BLaER1 treated with 17β-estradiol and CSF1 and Interleukin-3, amounts not matched to agents 10 nM and 100 nM (cell line): ENCODE data around the gene FARSB.
"Not testable (repeated sequence)": the region's sequence is repeated elsewhere in the genome, so short reads cannot be mapped to it uniquely, and the experiment has no call there.

Experiments used
- H3K27ac ChIP-seq, 11 experiments: shearing (Covaris generic); formaldehyde crosslinking; 2 replicates each; pipeline ENCODE4 v1.8.1; 2022
- H3K27me3 ChIP-seq, 11 experiments: shearing (Covaris generic); formaldehyde crosslinking; 2 replicates each; pipeline ENCODE4 v1.8.1; 2022
- H3K36me3 ChIP-seq, 11 experiments: shearing (Covaris generic); formaldehyde crosslinking; 2 replicates each; pipeline ENCODE4 v1.8.1; 2022
- H3K4me1 ChIP-seq, 10 experiments: shearing (Covaris generic); formaldehyde crosslinking; 2 replicates each; pipeline ENCODE4 v1.8.1; 2022
- H3K4me2 ChIP-seq, 11 experiments: shearing (Covaris generic); formaldehyde crosslinking; 2 replicates each; pipeline ENCODE4 v1.8.1; 2022
- H3K4me3 ChIP-seq, 10 experiments: shearing (Covaris generic); formaldehyde crosslinking; 2 replicates each; pipeline ENCODE4 v1.8.1; 2022
- H3K9ac ChIP-seq, 11 experiments: shearing (Covaris generic); formaldehyde crosslinking; 2 replicates each; pipeline ENCODE4 v1.8.1; 2022
- H3K9me3 ChIP-seq, 11 experiments: shearing (Covaris generic); formaldehyde crosslinking; replicated peaks in 1 of 11; 2 replicates each; pipeline ENCODE4 v1.8.1; 2022
- H4K20me1 ChIP-seq, 11 experiments: shearing (Covaris generic); formaldehyde crosslinking; 2 replicates each; pipeline ENCODE4 v1.8.1; 2022
- Cebpa-rat ChIP-seq, 11 experiments: shearing (Covaris generic); IDR thresholded peaks; 2 replicates each; pipeline ENCODE4 v1.8.1; 2022

FARSB gene

GRCh38 chr2:222655787-222656525, at the start of gene FARSB:
Gene FARSB (minus strand): TSS chr2:222656092. CDS start chr2:222656073, 19 bp downstream.
- peaks cover 0 to 27% (median 16%) of the 10 kb centered on the region in 11 experiments; a peak in 12 of 22 replicates for H4K20me1 ChIP-seq
- H3K27ac ChIP-seq, result peak within 1 kb of the TSS; percentile 93 to 100 (median 99)
- peak within 1 kb of the TSS; percentile 81 to 96 (median 90) for H3K4me3 ChIP-seq
- H3K9ac ChIP-seq, result peak within 1 kb of the TSS; percentile 91 to 99 (median 98)
- H3K36me3 ChIP-seq, result peaks cover 0 to 32% (median 10%) of the 10 kb centered on the region in 11 experiments; a peak in 9 of 22 replicates
- H3K4me2 ChIP-seq, result peak within 1 kb of the TSS; percentile 82 to 95 (median 92)
- no peaks in the 10 kb centered on the region for H3K27me3 ChIP-seq
- no peak for TF ChIP-seq Cebpa-rat (IDR thresholded peaks at IDR 0.05)
- H3K9me3 ChIP-seq, result no peaks in the 10 kb centered on the region
- peaks cover 29 to 39% (median 33%) of the 10 kb centered on the region in 10 experiments for H3K4me1 ChIP-seq

- no peaks in the 10 kb centered on the region for H4K20me1 ChIP-seq
- no peak overlapping the region for H3K9ac ChIP-seq
- no peaks in the 10 kb centered on the region for H3K27me3 ChIP-seq
- H3K4me1 ChIP-seq, result peaks cover 12 to 22% (median 15%) of the 10 kb centered on the region in 10 experiments
- no peak overlapping the region for H3K4me2 ChIP-seq
- H3K4me3 ChIP-seq, result no peak overlapping the region
- no peaks in the 10 kb centered on the region for H3K36me3 ChIP-seq
- no peaks in the 10 kb centered on the region for H3K9me3 ChIP-seq
- TF ChIP-seq Cebpa-rat (IDR thresholded peaks at IDR 0.05), result no peak
- H3K27ac ChIP-seq, result no peak overlapping the region
These were observed 48.0 kb upstream of the FARSB start for GRCh38 chr2:222703886-222704285.

DNA sequence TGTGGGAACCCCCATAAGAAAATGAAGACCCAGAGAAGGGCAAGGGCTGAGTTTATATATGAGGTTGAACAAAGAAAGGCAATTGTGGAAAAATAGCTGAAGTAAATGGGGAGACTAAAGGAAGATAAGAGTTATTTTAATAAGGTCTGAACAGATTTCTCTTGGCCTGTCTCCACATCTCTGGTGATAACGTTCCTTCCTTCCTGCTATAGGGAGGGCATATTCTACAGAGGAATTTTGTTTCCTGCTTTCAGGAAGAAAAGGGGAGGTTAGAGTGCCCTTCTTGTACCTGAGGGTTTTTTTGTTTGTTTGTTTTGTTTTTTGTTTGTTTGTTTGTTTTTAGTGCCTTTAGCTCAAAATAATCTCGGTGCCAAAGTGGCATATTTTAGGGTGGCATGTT, 47.2 kb upstream of the FARSB start:
- Histone ChIP-seq H3K4me1 (peaks cover 9 to 17% (median 13%) of the 10 kb centered on the region in 10 experiments; a peak in 19 of 20 replicates), H3K27me3 (no peaks in the 10 kb centered on the region), H3K4me2 (no peak overlapping the region), H3K9ac (no peak overlapping the region), H3K4me3 (no peak overlapping the region), H3K27ac (no peak overlapping the region), H3K9me3 (no peaks in the 10 kb centered on the region), H3K36me3 (no peaks in the 10 kb centered on the region), H4K20me1 (no peaks in the 10 kb centered on the region)
- no peak for TF ChIP-seq Cebpa-rat (IDR thresholded peaks at IDR 0.05)

GRCh38 chr2:222701721-222702131, 45.8 kb upstream of the FARSB start:
- H3K9ac ChIP-seq, result no peak overlapping the region
- no peaks in the 10 kb centered on the region for H4K20me1 ChIP-seq
- H3K4me3 ChIP-seq, result no peak overlapping the region
- H3K9me3 ChIP-seq, result no peaks in the 10 kb centered on the region
- no peak for TF ChIP-seq Cebpa-rat (IDR thresholded peaks at IDR 0.05)
- H3K4me2 ChIP-seq, result peak overlapping the region in 3 of 11 experiments; percentile 4 to 17 (median 7); a peak in 1 of 22 replicates
- no peak overlapping the region for H3K27ac ChIP-seq
- H3K36me3 ChIP-seq, result no peaks in the 10 kb centered on the region
- peaks cover 0 to 5% (median 2%) of the 10 kb centered on the region in 10 experiments; a peak in 5 of 20 replicates for H3K4me1 ChIP-seq
- H3K27me3 ChIP-seq, result no peaks in the 10 kb centered on the region

DNA sequence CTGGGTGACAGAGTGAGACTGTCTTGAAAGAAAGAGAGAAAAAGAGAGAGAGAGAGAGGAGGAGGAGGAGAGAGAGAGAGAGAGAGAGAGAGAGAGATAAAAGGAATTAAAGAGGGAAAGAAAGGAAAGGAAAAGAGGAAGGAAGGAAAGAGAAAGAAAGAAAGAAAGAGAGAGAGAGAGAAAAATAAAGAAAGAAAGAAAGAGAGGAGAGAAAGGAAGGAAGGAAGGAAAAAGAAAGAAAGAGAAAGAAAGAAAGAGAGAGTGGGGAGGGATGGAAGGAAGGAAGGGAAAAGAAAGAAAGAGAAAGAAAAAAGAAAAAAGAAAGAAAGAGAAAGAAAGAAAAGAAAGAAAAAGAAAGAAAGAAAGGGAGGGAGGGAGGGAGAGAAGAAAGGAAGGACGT, 45.3 kb upstream of the FARSB start:
- Histone ChIP-seq H3K4me2 (no peak overlapping the region), H3K9ac (no peak overlapping the region), H3K9me3 (no peaks in the 10 kb centered on the region), H3K27ac (no peak overlapping the region), H3K27me3 (no peaks in the 10 kb centered on the region), H3K4me3 (no peak overlapping the region), H3K4me1 (peaks cover 0 to 4% (median 0%) of the 10 kb centered on the region in 10 experiments; a peak in 2 of 20 replicates), H4K20me1 (no peaks in the 10 kb centered on the region), H3K36me3 (no peaks in the 10 kb centered on the region)
- TF ChIP-seq Cebpa-rat (IDR thresholded peaks at IDR 0.05), result no peak

DNA sequence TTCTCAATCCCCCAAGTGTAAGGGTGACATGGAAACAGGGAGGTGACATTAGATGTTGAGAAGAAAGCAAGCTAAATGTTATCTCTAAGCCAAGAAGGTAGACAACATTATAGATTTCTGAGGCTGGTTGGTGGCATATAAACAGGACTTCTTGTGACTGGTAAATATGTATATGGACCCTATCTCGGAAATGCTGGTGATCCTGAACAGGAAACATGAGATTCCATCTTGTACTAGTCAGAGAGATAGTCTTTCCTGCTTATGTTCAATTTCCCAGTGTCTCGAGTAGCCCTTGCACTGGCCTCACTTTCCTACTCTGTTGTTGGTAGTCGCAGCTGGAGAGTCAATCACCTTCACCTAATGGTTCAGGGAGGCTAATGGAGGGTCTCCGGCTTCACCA, 42.4 kb upstream of the FARSB start:
- Histone ChIP-seq H3K4me2 (no peak overlapping the region), H3K27ac (no peak overlapping the region), H4K20me1 (no peaks in the 10 kb centered on the region), H3K36me3 (no peaks in the 10 kb centered on the region), H3K27me3 (no peaks in the 10 kb centered on the region), H3K9ac (no peak overlapping the region), H3K4me1 (peaks cover 0 to 6% (median 0%) of the 10 kb centered on the region in 10 experiments; a peak in 2 of 20 replicates), H3K4me3 (no peak overlapping the region), H3K9me3 (no peaks in the 10 kb centered on the region)
- no peak for TF ChIP-seq Cebpa-rat (IDR thresholded peaks at IDR 0.05)

GRCh38 chr2:222693837-222694236, 37.9 kb upstream of the FARSB start:
- H3K9ac ChIP-seq, result no peak overlapping the region
- no peaks in the 10 kb centered on the region for H3K36me3 ChIP-seq

DNA sequence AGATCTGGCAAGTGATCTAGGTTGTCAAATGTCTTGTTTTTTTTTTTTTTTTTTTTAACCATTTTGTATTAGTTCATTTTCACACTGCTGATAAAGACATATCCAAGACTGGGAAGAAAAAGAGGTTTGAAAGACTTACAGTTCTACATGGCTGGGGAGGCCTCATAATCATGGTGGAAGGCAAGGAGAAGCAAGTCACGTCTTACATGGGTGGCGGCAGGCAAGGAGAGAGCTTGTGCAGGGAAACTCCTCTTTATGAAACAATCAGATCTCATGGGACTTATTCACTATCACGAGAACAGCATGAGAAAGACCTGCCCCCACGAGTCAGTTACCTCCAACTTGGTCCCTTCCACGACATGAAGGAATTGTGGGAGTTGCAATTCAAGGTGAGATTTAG, 37.5 kb upstream of the FARSB start:
- not testable (repeated sequence) for H3K36me3 ChIP-seq, H3K9me3 ChIP-seq, H3K27me3 ChIP-seq, H3K4me2 ChIP-seq, H4K20me1 ChIP-seq, H3K27ac ChIP-seq, H3K4me3 ChIP-seq, H3K9ac ChIP-seq
- H3K4me1 ChIP-seq, result peaks cover 0 to 25% (median 7%) of the 10 kb centered on the region in 10 experiments; a peak in 11 of 20 replicates

More at GRCh38 chr2:222693837-222694236, 37.9 kb upstream of the FARSB start:
- Histone ChIP-seq H3K9me3 (no peaks in the 10 kb centered on the region), H3K4me1 (peaks cover 0 to 22% (median 7%) of the 10 kb centered on the region in 10 experiments; a peak in 11 of 20 replicates), H3K27ac (no peak overlapping the region), H3K4me2 (no peak overlapping the region), H3K27me3 (no peaks in the 10 kb centered on the region), H4K20me1 (no peaks in the 10 kb centered on the region), H3K4me3 (no peak overlapping the region)
- no peak for TF ChIP-seq Cebpa-rat (IDR thresholded peaks at IDR 0.05)

- no peak overlapping the region for H3K27ac ChIP-seq
- 0 out of 22 replicates have a peak overlapping the region, but pooled peaks of 1 of the 11 experiments have one; percentile 6 for H3K4me2 ChIP-seq
- no peaks in the 10 kb centered on the region for H4K20me1 ChIP-seq
- no peaks in the 10 kb centered on the region for H3K27me3 ChIP-seq
- no peak overlapping the region for H3K4me3 ChIP-seq
- no peak overlapping the region for H3K9ac ChIP-seq
- no peaks in the 10 kb centered on the region for H3K36me3 ChIP-seq
- H3K4me1 ChIP-seq, result peaks cover 0 to 25% (median 7%) of the 10 kb centered on the region in 10 experiments; a peak in 11 of 20 replicates
- no peaks in the 10 kb centered on the region for H3K9me3 ChIP-seq
- no peak for TF ChIP-seq Cebpa-rat (IDR thresholded peaks at IDR 0.05)
These were observed 34.8 kb upstream of the FARSB start for GRCh38 chr2:222690564-222691200.
